Keratinocyte (primary cell): ENCODE measurements around the gene ESRRB.

Source experiments
- CTCF ChIP-seq, 3 experiments: IDR thresholded peaks in 1 of 3; conservative IDR thresholded peaks in 1 of 3; optimal IDR thresholded peaks in 1 of 3; 2 replicates in 2 of 3; 3 replicates in 1 of 3; pipeline versions ENCODE3 to v1.5.1; 2011; ENCODE audit warnings: low read length in 3 of 3, mild to moderate bottlenecking in 3 of 3, moderate library complexity in 2 of 3, control low read depth in 1 of 3, inconsistent platforms in 1 of 3; ENCODE audit not compliant: insufficient read depth in 2 of 3; ENCODE audit errors: extremely low read depth in 1 of 3
- EZH2 ChIP-seq: IDR thresholded peaks from one replicate; pipeline ENCODE4 v1.6.1; 2012; ENCODE audit warnings: inconsistent platforms, mild to moderate bottlenecking, low read length, moderate library complexity

GRCh38 chr14:76490111-76490510, 114.2 kb downstream of the ESRRB start:
- TF ChIP-seq CTCF (optimal IDR thresholded peaks at IDR 0.05 in 1 of 3, IDR thresholded peaks at IDR 0.05 in 1 of 3, conservative IDR thresholded peaks at IDR 0.05 in 1 of 3; ENCODE audit: extremely low read depth in 1 of 3, insufficient read depth in 2 of 3, low read length in 3 of 3): no peak
- no peak for TF ChIP-seq EZH2
